HepG2 (cell line): ENCODE data around the gene DNM3.

ENCODE experiments used
- IRF2 ChIP-seq: IDR thresholded peaks from 2 replicates; pipeline ENCODE4 v1.6.1; 2018; ENCODE audit warnings: missing genetic modification reagents, missing compliant biosample characterization
- MAFG ChIP-seq: sonication (generic); formaldehyde crosslinking; IDR thresholded peaks from 2 replicates; pipeline ENCODE4 v1.5.1; 2020; ENCODE audit warnings: mild to moderate bottlenecking, missing genetic modification reagents
- ZNF274 ChIP-seq: sonication (generic); formaldehyde crosslinking; IDR thresholded peaks from 2 replicates; pipeline ENCODE4 v1.5.1; 2020; ENCODE audit warnings: mild to moderate bottlenecking, missing genetic modification reagents
- TF ChIP-seq, protein P1 (sequence below): sonication (generic); formaldehyde crosslinking; IDR thresholded peaks from 2 replicates; pipeline ENCODE4 v1.5.0; 2020; ENCODE audit warnings: mild to moderate bottlenecking, missing genetic modification reagents, moderate library complexity

DNA sequence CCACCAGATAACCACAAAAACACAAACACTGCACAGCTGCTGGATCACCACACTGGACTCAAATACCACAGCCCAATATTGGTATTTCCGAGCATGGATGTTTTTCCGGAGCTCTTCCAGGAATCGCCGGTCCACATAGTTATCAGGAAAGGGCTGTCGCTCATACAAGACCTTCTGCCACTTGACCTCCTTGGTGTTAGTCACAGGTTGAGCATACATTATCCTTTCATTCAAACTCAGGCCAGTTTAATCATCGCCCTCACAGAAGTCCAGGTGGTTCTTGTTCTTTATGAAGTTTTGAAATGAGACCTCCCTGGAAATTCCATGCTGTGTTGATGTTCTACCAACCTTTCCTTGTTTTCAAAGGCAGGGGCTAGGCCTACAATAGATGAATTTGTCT, 601.1 kb downstream of the DNM3 start:
- TF ChIP-seq, protein P1, sequence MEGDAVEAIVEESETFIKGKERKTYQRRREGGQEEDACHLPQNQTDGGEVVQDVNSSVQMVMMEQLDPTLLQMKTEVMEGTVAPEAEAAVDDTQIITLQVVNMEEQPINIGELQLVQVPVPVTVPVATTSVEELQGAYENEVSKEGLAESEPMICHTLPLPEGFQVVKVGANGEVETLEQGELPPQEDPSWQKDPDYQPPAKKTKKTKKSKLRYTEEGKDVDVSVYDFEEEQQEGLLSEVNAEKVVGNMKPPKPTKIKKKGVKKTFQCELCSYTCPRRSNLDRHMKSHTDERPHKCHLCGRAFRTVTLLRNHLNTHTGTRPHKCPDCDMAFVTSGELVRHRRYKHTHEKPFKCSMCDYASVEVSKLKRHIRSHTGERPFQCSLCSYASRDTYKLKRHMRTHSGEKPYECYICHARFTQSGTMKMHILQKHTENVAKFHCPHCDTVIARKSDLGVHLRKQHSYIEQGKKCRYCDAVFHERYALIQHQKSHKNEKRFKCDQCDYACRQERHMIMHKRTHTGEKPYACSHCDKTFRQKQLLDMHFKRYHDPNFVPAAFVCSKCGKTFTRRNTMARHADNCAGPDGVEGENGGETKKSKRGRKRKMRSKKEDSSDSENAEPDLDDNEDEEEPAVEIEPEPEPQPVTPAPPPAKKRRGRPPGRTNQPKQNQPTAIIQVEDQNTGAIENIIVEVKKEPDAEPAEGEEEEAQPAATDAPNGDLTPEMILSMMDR, result no peak
- no peak for TF ChIP-seq MAFG (CRISPR knock-in tag)
- TF ChIP-seq IRF2 (CRISPR knock-in tag), result no peak
- TF ChIP-seq ZNF274 (CRISPR knock-in tag), result no peak
